ENCODE results near the gene ACSS2. TPM values are rescaled to one million over a fixed set of nuclear protein-coding genes. Genes with fewer than 3 reads are reported as not detected.

Gene ACSS2, protein sequence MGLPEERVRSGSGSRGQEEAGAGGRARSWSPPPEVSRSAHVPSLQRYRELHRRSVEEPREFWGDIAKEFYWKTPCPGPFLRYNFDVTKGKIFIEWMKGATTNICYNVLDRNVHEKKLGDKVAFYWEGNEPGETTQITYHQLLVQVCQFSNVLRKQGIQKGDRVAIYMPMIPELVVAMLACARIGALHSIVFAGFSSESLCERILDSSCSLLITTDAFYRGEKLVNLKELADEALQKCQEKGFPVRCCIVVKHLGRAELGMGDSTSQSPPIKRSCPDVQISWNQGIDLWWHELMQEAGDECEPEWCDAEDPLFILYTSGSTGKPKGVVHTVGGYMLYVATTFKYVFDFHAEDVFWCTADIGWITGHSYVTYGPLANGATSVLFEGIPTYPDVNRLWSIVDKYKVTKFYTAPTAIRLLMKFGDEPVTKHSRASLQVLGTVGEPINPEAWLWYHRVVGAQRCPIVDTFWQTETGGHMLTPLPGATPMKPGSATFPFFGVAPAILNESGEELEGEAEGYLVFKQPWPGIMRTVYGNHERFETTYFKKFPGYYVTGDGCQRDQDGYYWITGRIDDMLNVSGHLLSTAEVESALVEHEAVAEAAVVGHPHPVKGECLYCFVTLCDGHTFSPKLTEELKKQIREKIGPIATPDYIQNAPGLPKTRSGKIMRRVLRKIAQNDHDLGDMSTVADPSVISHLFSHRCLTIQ
- 156 TPM for total RNA-seq

DNA sequence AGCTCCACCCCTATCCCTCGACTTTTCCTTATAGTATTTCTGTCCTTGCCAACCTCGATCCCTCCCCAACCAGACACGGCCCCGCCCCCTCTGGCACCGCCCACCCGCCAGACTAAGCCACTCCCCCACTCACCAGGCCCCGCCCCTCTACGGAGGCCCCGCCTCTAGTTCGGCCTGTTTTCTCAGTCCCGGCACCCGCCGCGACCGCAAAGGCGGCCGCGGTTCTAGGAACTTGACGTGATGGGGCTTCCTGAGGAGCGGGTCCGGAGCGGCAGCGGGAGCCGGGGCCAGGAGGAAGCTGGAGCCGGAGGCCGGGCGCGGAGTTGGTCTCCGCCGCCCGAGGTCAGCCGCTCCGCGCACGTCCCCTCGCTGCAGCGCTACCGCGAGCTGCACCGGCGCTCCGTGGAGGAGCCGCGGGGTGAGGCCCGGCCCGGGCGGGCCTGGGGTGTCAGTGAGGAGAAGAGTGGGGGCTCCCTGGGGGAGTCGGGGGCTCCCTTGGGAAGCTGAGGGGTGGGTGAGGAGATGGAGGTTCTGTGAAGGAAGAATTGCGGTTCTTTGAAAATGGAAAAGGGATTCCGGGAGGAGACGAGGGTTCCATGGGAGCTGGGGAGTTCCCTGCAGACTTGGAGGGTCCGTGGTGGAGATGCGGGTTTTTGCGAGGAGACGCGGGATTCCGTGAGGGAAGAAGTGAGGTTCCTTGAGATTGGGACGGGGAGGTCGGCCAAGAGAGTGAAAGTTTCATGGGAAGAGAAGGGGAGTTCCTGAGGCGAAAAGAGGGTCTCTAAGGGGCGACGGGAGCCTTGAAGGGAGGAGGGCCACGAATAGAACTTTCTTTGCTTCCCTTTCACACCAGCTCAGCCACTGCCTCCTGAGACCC is at the start of gene ACSS2:
ACSS2 (plus strand) TSS at position 207 of the 877 bp plus-strand sequence; CDS start at position 241, 34 bp downstream.
- peak within 1 kb of the TSS; percentile 91 to 97 for H3K27ac ChIP-seq
- TF ChIP-seq, protein P1, sequence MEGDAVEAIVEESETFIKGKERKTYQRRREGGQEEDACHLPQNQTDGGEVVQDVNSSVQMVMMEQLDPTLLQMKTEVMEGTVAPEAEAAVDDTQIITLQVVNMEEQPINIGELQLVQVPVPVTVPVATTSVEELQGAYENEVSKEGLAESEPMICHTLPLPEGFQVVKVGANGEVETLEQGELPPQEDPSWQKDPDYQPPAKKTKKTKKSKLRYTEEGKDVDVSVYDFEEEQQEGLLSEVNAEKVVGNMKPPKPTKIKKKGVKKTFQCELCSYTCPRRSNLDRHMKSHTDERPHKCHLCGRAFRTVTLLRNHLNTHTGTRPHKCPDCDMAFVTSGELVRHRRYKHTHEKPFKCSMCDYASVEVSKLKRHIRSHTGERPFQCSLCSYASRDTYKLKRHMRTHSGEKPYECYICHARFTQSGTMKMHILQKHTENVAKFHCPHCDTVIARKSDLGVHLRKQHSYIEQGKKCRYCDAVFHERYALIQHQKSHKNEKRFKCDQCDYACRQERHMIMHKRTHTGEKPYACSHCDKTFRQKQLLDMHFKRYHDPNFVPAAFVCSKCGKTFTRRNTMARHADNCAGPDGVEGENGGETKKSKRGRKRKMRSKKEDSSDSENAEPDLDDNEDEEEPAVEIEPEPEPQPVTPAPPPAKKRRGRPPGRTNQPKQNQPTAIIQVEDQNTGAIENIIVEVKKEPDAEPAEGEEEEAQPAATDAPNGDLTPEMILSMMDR (IDR thresholded peaks at IDR 0.05) = no peak
- no peaks in the 10 kb centered on the region for H3K36me3 ChIP-seq
- H3K27me3 ChIP-seq = no peaks in the 10 kb centered on the region
- peak within 1 kb of the TSS; percentile 97 to 99 for H3K4me3 ChIP-seq
- DNase-seq (ENCODE audit: low spot score in 2 of 2) = no peak
- intact Hi-C loops (cut with DNase I) = loop anchor here (1.0 to 5.0 kb wide), 5 partner anchors 31 to 217 kb away; no protein-coding TSS in a partner anchor
- no peaks in the 10 kb centered on the region for H3K9me3 ChIP-seq
- H3K4me1 ChIP-seq = peaks cover 0 to 22% of the 10 kb centered on the region in 2 donors

GRCh38 chr20:34829191-34829590 is 47.2 kb upstream of the ACSS2 start:
- no peak overlapping the region for H3K4me3 ChIP-seq
- H3K27me3 ChIP-seq = no peaks in the 10 kb centered on the region
- no peak overlapping the region for H3K27ac ChIP-seq
- TF ChIP-seq, protein P1 (IDR thresholded peaks at IDR 0.05) = no peak
- no peaks in the 10 kb centered on the region for H3K9me3 ChIP-seq
- peaks cover 0 to 5% of the 10 kb centered on the region in 2 donors for H3K4me1 ChIP-seq
- intact Hi-C loops (cut with DNase I) = loop anchor here (5.0 kb wide), 2 partner anchors 128 to 263 kb away; partner anchors contain the start of genes GSS, MYH7B and TRPC4AP
- H3K36me3 ChIP-seq = no peaks in the 10 kb centered on the region
- no peak for DNase-seq (ENCODE audit: low spot score in 2 of 2)

GRCh38 chr20:34831936-34832335 is 44.5 kb upstream of the ACSS2 start:
- TF ChIP-seq, protein P1 (IDR thresholded peaks at IDR 0.05) = no peak
- Histone ChIP-seq H3K27me3 (no peaks in the 10 kb centered on the region), H3K27ac (no peak overlapping the region), H3K9me3 (no peaks in the 10 kb centered on the region), H3K4me3 (no peak overlapping the region), H3K4me1 (no peaks in the 10 kb centered on the region), H3K36me3 (no peaks in the 10 kb centered on the region)
- intact Hi-C loops (cut with DNase I) = no loop called here
- DNase-seq (ENCODE audit: low spot score in 2 of 2) = no peak

GRCh38 chr20:34834459-34834893 is 41.9 kb upstream of the ACSS2 start:
- TF ChIP-seq, protein P1 (IDR thresholded peaks at IDR 0.05) = peak in 2 of 3 experiments; percentile 30 to 53
- no peak overlapping the region for H3K27ac ChIP-seq
- no peak for DNase-seq (ENCODE audit: low spot score in 2 of 2)
- no peaks in the 10 kb centered on the region for H3K9me3 ChIP-seq
- intact Hi-C loops (cut with DNase I) = no loop called here
- no peaks in the 10 kb centered on the region for H3K27me3 ChIP-seq
- H3K4me1 ChIP-seq = no peaks in the 10 kb centered on the region
- no peak overlapping the region for H3K4me3 ChIP-seq
- no peaks in the 10 kb centered on the region for H3K36me3 ChIP-seq

DNA sequence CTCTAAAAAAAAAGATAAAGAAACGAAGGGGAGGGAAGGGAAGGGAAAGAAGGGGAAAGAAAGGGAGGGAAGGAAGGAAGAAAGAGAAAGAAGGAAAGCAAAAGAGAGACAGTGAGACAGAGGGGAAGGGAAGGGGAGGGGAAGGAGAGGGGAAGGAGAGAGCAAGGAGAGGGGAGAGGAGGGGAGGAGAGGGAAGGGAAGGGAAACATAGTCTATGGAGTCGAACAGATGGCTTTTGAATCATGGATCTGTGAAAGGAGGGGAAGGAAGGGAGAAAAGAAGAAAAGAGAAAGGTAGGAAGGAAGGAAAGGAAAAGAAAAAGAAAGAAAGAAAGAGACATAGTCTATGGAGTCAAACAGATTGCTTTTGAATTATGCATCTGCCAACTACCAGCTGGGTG is 34.3 kb upstream of the ACSS2 start:
- intact Hi-C loops (cut with DNase I) = loop anchor here (10.0 kb wide), 1 partner anchor 363 kb away; no protein-coding TSS in a partner anchor
- no peaks in the 10 kb centered on the region for H3K4me1 ChIP-seq
- no peak overlapping the region for H3K27ac ChIP-seq
- no peaks in the 10 kb centered on the region for H3K27me3 ChIP-seq
- H3K9me3 ChIP-seq = no peaks in the 10 kb centered on the region
- TF ChIP-seq, protein P1 (IDR thresholded peaks at IDR 0.05) = no peak
- DNase-seq (ENCODE audit: low spot score in 2 of 2) = no peak
- H3K36me3 ChIP-seq = peaks cover 0 to 15% of the 10 kb centered on the region in 2 donors
- no peak overlapping the region for H3K4me3 ChIP-seq
